Lung microvascular endothelial cell (primary cell): ENCODE measurements around the gene AVPI1. TPM values are rescaled to one million over a fixed set of nuclear protein-coding genes. Genes with fewer than 3 reads are reported as not detected.
A peak's percentile ranks its signal among the peaks of the same experiment; 100 is the strongest.
"Not testable (repeated sequence)": the region's sequence is repeated elsewhere in the genome, so short reads cannot be mapped to it uniquely, and the experiment has no call there.

ENCODE experiments used
- DNase-seq, 2 donors: peaks; one replicate each; pipeline versions ENCODE4 v3.0.0 to v3.0.0-alpha.2; 2010; ENCODE audit warnings: low read depth in 2 of 2
- total RNA-seq: library from RNA; depleted of rRNA; stranded (reverse); fragments of >200 nt; gene quantifications from 2 replicates; pipeline ENCODE4 v1.2.1, GENCODE V29; 2014

AVPI1 gene
- total RNA-seq, 1 donor from 2014 or later: 5.0 TPM

DNA sequence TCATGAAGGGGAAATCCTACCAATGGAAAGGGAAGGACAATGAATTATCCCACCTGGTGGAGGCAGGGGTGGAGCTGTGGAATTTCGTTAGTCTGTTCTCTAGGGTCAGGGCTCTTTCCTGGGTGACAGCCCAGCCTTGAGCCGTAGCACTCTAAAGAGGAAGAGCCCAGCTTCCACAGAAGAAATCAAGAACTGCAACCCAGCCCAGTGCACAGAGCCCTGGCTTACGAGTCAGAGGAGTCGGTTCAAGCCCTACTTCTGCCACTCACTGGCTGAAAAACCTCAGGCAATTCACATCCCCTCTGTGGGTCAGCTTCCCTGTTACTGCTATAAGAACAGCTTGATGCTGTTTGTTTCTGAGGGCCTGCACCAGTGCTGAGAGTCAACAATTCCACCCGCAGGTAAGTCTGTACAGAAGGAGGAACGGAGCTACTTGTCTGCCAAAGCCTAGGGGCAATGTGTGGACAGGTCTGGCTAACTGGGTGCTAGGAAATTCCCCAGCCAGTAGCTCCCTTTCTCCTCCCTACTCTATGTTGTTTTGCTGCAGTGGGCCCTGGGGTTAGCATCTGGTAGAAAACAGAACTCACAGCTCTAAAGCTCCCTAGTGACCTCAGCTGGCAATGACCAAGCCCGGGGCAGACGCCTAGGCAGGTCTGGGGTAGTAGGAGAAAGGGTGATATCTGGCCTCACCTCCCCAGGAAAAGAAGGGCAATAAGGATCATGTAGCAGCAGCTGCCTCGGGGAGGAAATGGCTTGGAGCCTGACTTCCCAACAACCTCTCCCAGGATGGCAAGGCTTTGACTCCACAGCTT lies 3.3 kb downstream of the AVPI1 start:
- peak; percentile 30 to 40 for DNase-seq

DNA sequence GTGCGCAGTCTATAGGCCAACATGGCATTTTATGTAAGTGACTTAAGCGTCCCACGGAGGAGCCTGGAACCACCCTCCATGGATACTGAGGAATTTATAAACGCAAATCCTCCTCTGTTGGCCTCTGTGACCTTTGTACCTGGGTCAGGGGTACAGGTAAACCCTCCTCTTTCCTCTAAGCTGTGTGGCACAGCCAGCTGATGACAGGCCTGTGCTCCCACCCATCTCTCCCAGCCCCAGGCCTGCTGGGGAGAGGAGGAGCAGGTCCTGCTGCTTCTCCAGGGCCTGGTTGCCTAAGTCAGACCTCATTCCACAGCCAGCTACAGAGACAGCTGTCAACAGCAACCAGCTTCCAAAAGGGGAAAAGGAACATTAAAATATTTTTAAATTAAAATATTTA lies 5.0 kb downstream of the AVPI1 start:
- DNase-seq: no peak

DNA sequence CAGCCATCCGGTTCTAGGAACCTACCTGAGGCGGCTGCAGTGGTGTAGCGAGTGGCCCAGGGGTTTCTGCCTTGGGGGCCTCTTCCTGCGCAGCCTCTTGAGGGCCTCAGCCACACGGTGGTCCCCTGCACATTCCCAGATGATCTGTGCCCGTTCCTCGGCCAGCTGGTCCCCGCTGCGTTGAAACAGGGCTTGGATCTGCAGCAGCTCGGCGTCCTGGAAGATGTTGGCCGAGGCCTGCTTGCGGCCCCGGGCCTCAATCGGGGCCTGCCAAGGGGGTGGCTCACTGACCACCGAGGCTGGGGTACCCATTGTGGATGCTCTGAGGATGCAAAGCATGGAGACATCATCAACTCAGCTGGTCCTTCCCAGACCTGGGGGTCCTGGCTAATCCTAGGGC lies 7.4 kb downstream of the AVPI1 start:
- DNase-seq: no peak

DNA sequence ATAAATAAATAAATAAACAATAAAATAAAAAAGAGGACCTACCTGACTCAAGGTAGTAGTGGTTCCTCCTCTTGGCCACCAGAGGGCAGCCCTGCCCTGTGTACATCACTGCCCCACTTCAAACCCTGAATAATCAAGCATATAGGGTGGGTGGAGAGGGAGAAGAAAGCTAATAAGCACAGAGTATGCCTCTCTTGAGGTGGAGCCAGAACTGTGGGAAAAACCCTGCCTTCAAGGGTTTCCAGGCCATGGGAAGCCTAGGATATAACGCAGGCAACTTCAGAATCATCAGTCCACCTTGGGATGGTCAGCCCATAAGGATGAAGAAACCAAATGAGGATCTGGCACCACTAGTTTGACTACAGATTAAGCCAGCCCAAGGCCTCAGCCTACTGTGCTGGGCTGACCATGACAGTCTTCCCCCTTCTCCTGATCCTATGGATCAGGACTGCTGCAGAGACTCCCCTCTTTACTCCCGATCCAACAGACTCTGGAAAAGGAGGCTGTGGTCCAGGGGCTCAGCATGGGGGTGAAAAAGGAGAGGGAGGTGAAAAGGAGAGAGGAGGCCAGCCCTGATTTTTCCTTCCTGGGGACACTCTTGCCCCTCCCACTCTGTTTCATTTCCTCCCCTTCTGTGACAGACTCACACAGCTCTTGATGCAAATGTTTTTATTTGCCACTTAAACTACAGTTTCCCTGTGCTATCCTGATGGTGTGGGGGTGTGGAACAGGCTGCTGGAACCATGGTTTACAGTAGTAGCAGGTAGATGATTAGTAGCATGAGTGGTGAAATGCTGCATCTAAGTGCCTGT lies 10.1 kb downstream of the AVPI1 start:
- DNase-seq: peak; percentile 66 to 71

DNA sequence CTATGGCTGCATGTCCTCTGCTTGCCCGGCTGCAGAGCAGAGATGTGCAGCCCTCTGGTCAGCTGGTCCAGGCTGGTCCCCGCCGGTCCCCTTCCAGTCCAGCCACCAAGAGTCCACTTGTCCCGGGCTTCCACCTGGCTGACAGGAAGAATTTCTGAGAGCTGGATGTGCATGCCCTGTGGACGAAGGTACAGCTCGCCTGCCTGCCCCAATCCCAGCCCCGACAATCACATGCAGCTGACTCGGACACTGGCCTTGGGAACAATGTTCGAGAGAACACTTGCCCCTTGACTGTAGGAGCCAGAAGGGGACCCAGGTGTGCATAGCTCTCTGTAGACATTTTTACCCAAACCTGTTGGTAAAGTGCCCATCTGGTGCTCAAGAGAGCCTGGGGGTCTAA lies 11.8 kb downstream of the AVPI1 start:
- DNase-seq: no peak

DNA sequence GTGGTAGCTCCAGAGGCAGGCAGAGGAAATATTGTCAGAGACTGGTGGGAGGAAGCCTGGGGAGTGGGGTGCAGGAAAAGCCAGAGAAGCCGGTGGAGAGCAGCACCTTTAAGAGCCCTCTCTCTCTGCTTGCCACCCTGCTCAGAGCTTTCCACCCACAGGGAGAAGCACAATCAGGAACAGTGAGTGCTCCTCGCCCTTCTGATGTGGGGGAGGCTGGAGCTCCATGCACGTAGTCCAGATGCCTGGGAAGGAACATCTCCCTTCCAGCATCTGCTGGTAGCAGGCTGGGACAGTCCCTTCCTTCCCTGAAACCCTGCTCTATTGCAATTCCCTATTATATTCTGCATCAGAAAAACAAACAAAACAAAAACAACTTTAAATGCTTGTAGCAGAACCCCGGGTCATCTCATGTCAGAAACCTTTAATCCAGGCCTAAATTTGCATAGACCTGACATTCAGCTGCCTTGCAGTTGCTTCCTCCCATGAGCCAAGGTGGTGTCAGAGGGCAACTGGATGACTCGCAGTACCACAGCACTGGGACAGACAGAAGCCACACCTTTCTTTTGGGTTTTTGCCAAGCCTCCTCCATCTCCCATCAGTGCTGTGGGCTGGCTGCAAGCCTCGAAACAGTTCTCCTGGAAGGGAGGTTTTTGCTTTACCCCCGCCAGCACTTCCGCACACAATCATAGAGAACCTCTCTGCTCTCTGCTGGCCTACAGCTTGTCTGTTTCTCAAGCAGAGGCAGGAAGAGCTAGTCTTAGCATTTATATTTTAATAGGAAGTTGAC lies 13.1 kb downstream of the AVPI1 start:
- peak in 1 of 2 donors; percentile 20 for DNase-seq

DNA sequence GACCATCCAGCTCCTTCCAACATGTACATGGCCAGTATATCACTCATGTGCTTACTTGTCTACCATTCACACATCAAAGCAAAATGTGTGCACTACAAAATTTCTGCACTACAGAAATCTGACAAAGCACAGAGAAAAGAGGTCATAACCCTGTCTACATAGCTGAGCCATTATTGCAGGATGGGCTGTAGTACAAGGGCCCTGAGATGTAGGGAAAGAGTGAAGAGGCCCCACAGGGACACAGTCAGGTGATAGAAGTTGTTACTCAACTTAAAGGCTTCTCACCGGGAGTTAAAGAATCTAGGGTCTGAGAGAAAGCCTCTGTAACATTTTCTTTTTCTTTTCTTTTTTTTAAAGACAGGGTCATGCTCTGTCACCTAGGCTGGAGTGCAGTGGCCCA lies 17.5 kb downstream of the AVPI1 start:
- DNase-seq: no peak

DNA sequence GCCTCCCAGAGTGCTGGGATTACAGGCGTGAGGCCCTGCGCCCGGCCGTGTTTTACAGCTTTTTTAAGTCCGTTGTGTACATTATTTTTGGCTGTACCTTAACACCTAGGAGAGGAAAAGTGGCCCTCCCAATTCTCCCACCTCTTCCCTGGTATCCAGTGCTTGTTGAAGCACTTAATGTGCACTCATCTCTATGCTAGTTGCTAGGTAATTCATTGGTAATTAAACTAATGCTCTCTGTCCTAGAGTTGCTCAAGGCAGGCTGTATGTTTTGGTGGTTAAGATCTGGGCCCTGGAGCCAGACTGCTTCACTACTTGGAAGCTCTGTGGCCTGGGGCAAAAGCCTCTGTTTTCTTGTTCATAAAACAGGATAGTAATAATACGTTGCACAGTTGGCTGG lies 19.6 kb downstream of the AVPI1 start:
- no peak for DNase-seq

DNA sequence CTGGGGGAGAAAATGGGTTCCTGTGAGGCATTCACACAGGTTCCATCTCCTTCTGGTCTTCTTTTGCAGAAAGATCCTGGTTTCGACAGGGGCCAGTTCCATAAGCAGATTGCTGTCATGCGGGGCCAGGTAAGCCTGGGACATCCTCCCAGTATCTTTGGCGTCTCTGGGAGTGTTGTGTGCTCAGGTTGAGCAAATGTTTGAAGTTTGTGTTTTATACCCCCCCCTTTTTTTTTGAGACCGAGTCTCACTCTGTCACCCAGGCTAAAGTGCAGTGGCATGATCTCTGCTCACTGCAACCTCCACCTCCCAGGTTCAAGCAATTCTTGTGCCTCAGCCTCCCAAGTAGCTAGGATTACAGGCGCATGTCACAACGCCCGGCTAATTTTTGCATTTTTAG lies 20.0 kb downstream of the AVPI1 start:
- no peak for DNase-seq

DNA sequence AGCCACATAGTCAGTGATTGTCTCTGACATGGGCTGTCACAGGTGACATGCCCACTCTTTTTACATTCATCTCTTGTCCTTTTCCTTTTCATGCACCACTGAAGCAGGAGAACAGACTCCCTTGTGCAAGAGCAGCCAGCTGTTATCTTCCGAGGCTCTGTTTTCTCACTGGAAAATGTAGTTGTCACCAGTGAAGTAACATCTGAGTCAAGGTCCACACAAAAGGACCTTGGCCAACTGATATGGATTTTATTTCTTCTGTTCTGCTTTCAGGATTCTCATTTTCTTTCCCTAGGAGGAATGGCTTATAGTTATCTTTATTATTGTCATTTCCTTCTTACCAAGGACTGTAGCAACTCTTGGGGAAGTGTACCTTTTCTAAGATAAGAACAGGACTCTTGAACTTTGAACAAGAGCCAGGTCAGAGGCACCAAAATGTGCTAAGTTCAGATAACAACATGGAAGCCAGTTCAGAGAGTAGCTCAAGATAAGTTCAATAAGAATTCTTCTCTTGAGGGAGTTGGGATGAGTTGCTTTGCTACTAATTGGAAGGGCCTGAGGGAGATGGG lies 22.7 kb downstream of the AVPI1 start:
- no peak for DNase-seq

DNA sequence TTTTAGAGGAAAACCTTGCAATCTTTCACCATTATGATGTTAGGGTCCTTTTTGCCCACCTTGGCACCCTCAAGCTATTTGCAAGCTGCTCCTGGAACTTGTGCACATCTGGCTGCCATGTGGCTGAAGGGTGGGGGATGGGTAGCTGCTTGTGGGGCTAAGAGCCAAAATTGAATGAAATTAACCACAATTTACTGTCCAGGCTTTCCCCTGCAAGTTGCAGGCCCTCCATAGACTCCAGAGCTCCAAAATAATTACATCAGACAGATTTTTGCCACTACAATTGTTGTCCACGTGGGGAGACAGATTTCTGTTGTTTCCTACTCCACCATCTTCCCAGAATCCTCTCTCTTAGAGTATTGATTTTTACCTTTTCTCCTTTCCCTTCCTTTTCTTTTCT lies 27.5 kb downstream of the AVPI1 start:
- no peak for DNase-seq

DNA sequence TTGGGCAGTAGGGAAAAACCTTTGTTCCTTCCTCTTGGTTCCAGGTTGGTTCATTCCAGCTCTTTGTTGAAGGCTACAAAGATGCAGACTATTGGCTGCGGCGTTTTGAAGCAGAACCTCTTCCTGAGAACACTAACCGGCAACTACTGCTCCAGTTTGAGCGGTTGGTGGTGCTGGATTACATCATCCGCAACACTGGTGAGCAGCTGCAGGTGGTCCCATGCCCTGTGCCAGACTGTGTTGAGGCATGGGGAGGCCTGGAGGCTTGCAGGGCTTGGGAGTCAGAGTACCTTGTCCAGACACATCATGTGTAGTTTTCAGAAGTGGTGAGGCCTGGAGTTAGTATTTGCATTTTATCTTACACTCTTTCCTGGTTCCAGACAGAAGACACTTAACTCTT lies 30.3 kb downstream of the AVPI1 start:
- no peak for DNase-seq

DNA sequence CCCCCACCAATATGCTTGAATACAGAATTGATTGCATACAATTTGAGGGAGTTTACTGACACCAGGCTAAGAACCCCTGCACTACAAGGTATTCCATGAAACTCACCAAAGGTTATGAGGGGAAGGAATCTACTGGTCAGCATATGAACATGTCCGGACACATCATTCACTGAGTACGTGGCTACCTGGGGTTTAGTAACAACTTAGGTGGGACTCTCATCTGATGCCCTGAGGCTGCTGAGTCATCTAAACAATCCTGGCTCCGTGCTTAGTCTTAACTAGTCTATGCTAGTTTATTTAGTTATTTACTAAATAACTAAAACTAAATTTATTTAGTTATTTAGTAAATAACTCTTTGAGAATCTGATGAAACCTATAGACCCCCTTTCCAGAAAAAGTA lies 35.3 kb downstream of the AVPI1 start:
- DNase-seq: no peak

DNA sequence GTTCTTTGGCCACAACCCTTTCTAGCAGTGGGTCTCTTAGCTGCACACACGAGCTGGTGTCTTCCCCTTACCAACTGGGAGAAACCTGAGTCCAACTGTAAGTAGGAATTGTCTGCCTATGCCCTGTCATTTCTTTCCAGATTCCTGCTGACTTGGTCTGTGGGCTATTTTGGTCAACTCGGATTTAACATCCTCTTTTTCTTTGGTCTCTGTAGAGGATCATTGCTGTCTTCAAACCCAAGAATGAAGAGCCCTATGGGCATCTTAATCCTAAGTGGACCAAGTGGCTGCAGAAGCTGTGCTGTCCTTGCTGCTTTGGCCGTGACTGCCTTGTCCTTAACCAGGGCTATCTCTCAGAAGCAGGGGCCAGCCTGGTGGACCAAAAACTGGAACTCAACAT lies 36.3 kb downstream of the AVPI1 start:
- no peak for DNase-seq

DNA sequence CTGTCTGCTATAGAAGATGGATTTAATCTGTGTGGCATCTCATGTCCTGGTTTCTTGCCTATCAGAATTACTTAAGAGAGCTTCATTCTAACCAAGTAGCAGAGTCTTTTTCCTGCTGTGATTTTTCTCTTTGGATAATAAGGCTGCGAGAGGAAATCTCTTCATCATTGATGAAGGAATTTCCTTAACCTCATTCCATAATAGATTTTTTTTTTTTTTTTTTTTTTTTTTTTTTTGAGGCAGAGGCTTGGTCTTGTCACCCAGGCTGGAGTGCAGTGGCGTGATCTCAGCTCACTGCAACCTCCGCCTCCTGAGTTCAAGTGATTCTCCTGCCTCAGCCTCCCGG lies 37.7 kb downstream of the AVPI1 start:
- DNase-seq: not testable (repeated sequence)

DNA sequence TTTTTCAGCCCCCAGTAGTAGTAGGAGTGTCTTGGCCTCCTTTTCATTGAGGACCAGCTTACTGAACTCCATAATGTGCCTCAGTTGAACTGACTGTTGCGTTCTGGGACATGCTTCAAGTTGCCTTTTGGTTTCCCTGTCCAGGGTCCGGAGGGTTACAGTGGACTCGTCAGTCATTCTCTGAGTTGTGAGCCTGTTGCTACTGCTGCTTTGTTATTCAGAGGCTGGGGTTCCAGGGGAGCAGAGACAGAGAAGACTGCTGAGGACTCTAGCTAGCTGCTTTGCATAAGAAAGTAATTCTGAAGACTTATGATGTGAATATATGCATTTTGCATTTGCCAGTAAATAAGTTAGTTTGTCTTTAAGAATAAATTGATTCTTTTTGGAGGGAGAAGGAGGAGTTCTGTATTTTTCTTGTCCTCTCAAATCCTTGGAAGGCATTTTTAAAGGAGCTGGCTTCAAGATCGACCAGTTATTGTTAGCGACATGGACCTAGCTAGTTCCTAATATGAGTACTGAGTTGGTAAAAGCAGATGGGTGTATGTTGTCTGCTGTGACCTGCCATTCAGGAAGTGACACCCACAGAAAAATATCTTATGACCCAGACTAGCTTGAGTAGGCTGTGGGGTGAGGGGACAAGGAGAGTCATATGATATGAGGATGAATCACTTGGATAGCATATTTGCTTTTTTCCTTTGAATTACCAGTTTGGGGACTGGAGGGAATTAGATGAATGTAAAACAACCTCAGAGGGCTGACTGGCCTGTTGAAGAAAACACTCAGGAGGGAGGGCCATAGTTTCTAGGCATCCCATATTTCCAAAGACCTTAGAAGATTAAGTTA lies 38.3 kb downstream of the AVPI1 start:
- DNase-seq: peak; percentile 51 to 94

DNA sequence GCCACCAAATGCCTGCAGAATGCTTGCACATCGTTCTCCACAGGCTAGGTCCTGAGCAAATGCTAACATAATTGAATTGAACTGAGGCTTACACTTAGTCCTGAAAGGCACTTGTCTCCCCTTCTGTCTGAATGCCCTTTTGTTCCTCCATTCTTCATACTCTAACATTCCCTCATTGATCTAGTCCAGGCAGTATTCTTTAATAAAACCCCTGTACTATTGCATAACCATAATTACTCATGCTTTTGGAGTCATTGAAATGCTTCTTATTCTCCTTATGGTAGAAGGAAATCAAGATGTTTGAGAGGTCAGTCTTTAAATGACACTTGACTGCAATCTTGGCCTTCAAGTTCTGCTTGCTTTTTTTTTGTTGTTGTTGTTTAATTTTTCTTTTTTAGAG lies 39.5 kb downstream of the AVPI1 start:
- DNase-seq: peak in 1 of 2 donors; percentile 14

DNA sequence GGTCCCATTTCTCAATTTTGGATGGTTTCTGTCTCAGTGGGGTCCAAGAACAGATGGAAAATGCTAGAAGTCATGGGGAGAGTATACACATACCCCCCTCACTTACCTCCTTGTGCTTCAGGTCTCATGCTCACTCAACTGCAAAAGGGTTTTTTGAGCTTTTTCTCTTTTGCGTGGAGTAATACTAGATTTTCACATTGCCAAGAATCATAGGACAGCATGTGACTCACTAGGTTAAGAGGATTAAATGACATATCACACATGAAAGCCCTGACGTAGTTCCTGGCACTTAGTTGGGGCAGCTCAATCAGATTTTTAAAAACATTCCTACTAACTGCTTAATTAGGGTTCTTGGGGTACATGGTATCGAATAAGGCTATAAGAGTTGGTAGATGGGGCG lies 42.1 kb downstream of the AVPI1 start:
- no peak for DNase-seq

DNA sequence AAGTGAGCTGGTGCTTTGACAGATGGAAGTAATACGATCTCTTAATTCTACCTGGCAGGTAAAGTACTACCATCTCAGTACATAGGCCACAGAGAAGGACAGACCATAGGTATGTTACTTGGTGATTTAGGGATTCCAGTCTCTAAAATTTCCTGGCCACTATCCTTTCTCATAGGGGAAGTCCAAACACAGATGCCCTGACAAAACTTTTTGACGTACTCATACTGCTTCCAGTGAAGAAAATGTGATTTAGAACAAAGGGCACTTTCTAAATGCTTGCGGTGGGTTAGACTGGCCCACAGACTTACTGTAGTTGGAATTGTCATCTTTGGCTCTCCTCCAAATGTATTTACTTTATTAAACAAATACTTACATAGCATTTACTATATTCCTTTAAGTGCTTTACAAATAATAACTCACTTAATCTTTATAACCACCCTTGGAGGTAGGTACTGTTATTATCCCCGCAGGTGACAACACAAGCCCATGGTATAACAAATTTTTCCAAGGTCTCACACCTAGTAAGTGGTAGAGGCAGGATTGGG lies 43.5 kb downstream of the AVPI1 start:
- DNase-seq: no peak

DNA sequence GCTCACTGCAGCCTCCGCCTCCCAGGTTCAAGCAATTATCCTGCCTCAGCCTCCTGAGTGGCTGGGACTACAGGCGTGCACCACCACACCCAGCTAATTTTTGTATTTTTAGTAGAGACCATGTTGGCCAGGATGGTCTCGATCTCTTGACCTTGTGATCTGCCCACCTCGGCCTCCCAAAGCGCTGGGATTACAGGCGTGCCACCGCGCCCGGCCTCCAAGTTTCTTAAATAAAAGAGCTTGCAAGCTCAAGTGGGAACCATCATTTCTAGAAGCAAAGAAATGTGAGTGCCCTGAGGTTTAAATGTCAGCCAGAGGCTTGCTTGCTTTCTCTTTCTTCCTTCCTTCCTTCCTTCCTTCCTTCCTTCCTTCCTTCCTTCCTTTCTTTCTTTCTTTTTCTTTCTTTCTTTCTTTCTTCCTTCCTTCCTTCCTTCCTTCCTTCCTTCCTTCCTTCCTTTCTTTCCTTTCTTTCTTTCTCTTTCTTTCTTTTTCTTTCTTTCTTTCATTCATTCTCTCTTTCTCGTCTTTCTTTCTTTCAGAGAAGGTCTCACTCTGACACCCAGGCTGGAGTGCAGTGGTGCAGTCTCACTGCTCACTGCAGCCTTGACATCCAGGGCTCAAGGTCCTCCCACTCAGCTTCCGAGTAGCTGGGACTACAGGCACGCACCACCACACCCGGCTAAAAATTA lies 44.4 kb downstream of the AVPI1 start:
- DNase-seq: not testable (repeated sequence)
